Stimulated activated CD8-positive, alpha-beta memory T cell treated with anti-CD3 and anti-CD28 coated beads, Interleukin-12 subunit alpha, Interleukin-12 subunit beta, amount 100 ng/mL, for 4 hours (primary cell): ENCODE measurements around the gene SDSL.

Source experiments
- DNase-seq: peaks from one replicate; pipeline ENCODE4 v3.0.0-alpha.2; 2020; ENCODE audit warnings: low read depth

SDSL gene

DNA sequence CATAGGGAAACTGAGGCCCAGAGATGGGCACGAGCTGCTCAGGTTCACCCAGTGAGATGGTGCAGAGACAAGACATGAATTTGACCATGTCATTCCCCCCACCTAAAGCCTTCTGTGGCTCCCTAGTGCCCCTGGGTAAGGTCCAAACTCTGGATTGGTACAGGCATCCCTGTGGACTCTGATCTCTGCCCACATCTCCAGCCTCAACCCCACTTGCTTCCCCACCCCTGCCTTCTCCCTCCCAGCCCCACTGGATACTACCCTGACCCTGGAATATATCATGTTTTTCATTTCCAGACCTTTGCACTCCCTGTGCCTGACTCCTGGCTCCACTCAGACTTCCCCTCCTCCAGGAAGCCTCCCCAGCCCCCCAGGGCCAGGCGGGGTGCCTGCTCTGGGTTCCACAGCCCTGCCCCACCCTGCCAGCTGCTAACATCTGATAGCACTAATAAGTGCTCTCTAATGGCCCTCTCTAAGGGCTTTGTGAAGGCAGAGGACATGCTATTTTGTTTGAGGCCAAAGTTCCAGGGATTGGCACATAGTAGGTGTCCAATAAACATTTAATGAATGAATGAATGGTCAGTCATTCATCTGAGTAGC, 1.1 kb upstream of the SDSL start:
- DNase-seq: no peak

DNA sequence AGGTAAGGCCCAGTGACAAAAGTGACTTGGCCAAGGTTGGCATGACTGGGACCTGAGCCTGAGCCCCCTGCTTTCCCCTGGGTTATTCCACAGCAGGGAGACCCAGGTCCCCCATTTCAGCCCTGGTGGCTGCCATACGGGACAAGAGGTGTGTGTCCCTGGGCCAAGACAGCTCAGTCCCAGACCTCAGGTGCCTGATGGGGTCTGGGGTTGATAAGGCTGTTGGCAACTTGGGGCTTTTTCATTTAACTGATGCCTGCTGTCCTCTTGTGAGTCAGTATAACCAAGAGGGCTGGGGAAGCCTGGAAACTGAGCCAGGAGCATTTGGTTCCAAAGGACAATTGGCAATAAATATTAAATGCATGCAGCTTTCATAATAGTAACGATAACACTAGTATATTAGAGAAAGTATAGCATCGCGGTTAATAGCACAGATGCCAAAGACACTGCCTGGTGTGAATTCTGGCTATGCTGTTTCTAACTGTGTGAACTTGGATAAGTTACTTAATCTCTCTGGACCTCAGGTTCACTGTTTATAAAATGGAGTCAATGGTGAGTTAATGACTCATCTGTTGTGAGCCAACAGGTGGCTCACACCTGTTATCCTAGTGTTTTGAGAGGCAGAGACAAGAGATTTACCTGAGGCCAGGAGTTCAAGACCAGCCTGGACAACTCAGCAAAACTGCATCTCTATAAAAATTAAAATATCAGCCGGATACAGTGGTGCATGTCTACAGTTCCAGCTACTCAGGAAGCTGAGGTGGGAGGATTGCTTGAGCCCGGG, 898 bp downstream of the SDSL start:
- no peak for DNase-seq

DNA sequence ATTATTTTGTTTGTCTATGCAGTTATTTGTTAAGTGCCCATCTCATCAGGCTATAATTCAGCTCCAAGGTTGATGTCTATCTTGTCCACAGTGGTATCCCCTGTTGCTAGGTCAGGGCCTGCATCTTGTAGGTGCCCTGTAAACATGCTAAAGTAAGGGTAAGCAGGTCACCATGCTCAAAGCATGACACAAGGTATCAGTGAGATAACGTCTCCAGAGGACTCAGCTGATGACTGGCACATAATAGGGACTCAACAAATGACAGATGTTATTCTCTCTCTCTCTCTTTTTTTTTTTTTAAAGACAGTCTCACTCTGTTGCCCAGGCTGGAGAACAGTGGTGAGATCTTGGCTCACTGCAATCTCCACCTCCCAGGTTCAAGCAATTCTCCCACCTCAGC, 2.3 kb downstream of the SDSL start:
- DNase-seq: no peak

GRCh38 chr12:113424915-113425823, 3.0 kb downstream of the SDSL start:
- DNase-seq: no peak

GRCh38 chr12:113425960-113426453, 3.8 kb downstream of the SDSL start:
- DNase-seq: no peak

- DNase-seq: no peak
Measured at GRCh38 chr12:113427882-113428281, 5.7 kb downstream of the SDSL start.

DNA sequence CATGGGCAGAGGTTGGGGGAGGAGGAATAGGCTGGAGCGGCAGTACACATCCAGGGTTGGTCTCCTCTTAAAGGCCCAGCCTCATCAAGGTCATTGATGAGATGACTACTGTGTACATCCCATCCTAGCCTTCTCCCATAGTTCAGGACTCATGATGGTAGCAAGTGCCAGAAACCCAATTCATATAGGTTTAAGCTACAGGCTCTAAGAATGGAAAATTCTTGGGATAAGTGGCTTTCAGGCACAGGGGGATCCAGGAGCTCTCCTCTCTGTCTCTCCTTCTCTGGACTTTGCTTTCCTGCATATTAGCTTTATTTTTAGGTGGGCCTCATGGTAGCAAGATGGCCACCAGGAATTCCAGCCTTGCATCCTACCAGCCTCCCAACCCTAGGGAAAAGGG, 6.3 kb downstream of the SDSL start:
- DNase-seq: no peak

- DNase-seq: no peak
Measured at GRCh38 chr12:113432986-113433385, 10.8 kb downstream of the SDSL start.

- no peak for DNase-seq
Measured at GRCh38 chr12:113435367-113435766, 13.2 kb downstream of the SDSL start.

- no peak for DNase-seq
Measured at GRCh38 chr12:113436586-113436985, 14.4 kb downstream of the SDSL start.

- DNase-seq: no peak
Measured at GRCh38 chr12:113436993-113437728, 15.0 kb downstream of the SDSL start.

- no peak for DNase-seq
Measured at GRCh38 chr12:113437729-113438100, 15.5 kb downstream of the SDSL start.

DNA sequence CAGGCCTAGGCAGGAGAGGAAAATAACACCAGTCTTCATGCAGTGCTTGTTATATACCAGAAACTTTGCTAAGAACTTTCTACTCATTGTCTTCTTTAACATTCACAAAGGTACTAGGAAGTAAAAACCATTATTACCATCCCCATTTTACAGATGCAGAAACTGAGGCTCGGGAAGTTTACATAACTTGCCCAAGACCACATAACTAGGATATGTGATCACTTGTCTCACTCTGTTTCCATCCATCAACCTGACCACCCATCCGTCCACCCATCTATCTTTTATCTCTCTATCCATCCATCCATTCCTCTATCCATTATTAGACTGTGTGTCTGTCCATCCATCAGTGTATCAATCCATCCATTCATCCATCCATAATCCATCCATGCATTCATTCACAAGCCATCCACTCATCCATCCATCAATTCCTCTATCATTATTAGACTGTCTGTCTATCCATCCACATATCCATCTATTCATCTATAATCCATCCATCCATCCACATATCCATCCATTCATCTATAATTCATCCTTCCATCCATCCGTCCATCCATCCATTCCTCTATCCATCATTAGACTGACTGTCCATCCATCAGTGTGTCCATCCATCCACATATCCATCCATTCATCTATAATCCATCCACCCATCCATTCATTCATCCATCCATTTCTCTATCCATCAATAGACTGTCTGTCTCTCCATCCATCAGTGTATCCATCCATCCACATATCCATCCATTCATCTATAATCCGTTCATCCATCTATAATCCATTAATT, 16.5 kb downstream of the SDSL start:
- DNase-seq: no peak

DNA sequence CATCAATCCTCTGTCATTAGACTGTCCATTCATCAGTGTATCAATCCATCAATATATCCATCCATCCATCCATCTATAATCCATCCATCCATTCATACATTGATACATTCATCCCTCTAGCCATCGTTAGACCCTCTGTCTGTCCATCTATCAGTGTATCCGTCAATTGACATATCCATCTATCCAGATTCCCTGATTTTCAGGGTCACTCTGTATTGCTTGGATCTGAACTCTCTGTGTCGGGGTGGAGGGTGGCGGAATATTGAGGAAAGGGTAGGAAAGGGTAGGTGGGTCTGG, 17.1 kb downstream of the SDSL start:
- DNase-seq: no peak

DNA sequence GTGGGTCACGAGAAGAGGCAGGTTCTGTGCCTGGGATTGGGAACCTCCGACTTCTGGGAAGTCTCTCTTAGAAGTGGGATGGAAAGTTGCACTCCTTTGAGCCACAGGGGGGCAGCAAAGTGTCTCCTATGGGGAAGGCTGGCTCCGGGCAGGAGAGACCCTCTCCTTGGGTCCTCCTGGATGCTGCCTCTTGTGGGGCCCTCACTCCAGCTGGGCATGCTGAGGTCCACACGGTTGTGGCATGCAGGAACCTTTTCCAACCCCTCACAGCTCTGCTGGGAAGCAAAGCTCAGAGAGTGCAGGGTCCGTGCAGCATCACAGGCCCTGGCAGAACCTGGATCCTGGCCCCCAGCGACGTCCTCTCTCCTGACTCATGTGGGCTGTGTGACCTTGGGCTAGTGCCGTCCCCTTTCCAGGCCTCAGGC, 17.4 kb downstream of the SDSL start:
- DNase-seq: no peak

DNA sequence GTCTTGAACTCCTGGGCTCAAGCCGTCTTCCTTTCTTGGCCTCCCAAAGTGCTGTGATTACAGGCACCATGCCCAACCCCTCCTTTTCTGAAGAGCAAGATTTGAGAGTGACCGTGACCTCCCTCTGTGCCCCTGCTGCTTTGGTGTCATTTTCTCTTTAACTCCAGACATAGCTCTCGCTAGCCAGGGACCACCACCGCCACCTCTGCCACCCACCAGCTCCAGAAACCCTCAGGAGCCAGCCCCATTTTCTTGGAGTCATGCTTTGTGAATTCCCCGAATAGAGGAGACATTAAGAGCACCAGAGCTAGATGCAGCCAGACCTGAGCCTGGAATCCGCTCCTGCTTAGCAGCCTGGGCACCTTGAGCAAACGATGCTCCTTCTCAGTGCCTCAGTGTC, 18.2 kb downstream of the SDSL start:
- no peak for DNase-seq

DNA sequence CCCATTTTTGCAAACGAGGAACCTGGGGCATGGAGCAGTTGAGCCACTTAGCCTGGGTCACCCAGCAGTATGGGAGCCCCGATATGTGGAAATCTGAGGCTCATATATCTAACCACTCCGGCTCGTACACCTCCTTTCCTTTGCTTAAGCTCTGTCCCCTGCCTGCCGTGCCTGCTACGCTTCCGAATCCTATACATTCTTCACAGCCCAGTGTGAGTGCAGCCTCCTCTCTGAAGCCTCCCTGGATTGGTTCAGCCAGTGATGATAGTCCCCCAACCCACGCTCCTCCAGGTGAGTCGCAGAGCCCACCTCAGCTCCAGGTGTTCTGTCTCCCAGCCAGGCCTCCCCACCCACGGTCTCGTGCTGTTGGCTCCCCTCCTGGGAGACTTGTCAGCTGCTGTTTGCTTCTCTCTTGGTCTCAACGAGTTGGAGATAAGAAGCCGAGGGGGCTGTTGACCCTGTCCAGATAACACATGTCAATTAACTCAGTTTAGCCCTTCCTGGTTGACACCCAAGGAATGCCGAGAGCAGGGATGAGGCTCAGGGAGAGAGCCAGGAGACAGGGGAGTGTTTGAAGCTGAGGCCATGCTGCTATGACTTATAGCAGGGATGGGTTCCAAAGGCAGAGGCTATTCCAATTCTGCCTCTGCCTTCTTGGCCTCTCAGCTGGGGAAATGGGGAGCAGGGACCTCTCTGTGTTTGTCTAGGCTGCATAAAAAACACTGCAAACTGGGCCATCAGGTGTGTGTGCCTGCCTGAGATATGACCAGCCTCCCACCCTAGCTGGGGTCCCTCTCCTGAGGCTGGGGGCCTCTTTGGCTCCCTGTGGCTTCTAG, 19.0 kb downstream of the SDSL start:
- DNase-seq: no peak

DNA sequence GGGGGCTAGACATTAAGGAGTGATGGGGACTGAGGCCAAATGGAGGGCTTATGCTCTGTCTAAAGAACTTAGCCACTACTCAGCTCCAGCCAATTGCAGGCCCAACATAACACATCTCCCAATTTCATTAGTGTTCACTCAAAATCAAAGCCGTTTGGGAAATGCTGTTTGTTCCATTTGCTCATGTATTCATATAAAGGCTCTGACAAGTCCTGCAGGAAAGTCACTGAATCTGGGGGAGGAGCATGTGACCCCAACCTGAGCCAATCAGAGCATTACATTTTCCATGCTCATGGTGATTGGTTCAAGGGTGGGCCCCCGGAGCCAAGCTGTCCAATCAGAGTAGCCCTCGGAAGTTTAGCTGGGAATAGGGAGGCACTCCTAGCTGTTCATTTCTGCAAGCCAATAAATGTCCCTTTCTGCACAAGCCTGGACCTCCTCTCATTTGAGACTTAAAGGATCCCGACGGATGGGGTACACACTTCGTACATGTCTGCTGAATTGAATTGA, 20.9 kb downstream of the SDSL start:
- no peak for DNase-seq

DNA sequence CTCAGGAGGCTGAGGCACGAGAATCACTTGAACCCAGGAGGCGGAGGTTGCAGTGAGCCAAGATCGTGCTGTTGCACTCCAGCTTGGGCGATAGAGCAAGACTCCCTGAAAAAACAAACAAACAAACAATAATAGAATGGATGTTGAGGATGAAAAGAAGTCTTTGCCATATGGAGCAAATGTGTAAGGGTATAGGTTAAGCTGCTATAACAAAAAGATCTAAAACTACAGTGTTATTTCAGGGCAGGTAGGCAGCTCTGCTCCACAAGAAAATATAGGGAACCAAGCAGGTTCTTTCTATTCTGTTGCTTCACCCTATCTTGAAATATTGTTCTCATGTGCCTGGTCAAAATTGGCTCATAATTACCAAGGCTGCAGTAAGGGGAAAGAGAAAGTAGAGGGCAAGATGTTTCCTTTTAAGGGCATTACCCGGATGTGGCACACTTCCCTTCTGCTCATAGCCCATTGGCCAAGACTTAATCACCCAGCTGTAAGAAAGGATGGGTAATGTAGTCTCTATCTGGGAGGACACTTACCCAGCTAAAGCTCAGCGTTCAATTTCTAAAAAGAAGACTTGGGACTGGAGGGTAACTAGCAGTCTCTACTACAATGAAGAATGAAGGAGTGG, 23.5 kb downstream of the SDSL start:
- no peak for DNase-seq

DNA sequence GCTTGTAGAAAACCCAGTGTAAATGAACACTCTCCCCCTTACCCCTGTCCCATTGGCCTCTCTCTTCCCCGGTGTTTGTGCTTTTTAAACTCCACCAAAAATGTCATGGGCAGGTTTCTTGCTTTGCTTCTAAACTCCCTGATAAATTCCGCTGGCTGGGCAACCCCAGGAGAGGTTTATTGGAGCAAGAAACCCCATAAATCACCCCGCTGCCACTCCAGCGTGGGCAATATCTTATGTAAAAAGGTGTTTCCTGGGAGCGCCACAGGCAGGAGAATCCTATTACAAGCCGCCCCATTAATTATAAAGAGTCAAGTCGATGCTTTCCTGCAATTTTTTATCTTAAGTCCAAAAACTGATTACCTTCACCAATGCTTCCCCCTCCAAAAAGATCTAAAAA, 26.7 kb downstream of the SDSL start:
- DNase-seq: no peak
